Activated CD4-positive, alpha-beta T cell treated with anti-CD3 and anti-CD28 coated beads for 36 hours (primary cell): ENCODE measurements around the gene RHBDD3. TPM values are rescaled to one million over a fixed set of nuclear protein-coding genes. Genes with fewer than 3 reads are reported as not detected.
"Not testable (repeated sequence)": the region's sequence is repeated elsewhere in the genome, so short reads cannot be mapped to it uniquely, and the experiment has no call there.

Experiments
- ATAC-seq: fragments of 200-7000 bp; cut with Tn5 transposase; one replicate; pipeline ENCODE4 v1.10.0; 2021; ENCODE audit warnings: mild to moderate bottlenecking, moderate library complexity
- CTCF ChIA-PET: fragments of 350-600 bp; sonication (Branson Sonifier 250); formaldehyde crosslinking; loops from one replicate; lab custom pipeline; 2021; ENCODE audit warnings: antibody characterized with exemption; lab: Charles Lee
- POLR2A ChIA-PET: fragments of 350-600 bp; sonication (Branson Sonifier 250); formaldehyde crosslinking; loops from one replicate; lab custom pipeline; 2021; ENCODE audit warnings: antibody characterized with exemption, inconsistent platforms; lab: Charles Lee
- DNase-seq: peaks from one replicate; pipeline ENCODE4 v3.0.0-alpha.2; 2020
- H3K27ac Mint-ChIP-seq: one replicate; pipeline ENCODE4 v1.8.0; 2021; ENCODE audit warnings: mixed read lengths
- H3K27me3 Mint-ChIP-seq: one replicate; pipeline ENCODE4 v1.8.0; 2021; ENCODE audit warnings: mixed read lengths
- H3K36me3 Mint-ChIP-seq: one replicate; pipeline ENCODE4 v1.8.0; 2021; ENCODE audit warnings: low read depth, mixed read lengths
- H3K4me1 Mint-ChIP-seq: one replicate; pipeline ENCODE4 v1.8.0; 2021; ENCODE audit warnings: mixed read lengths
- H3K4me3 Mint-ChIP-seq: one replicate; pipeline ENCODE4 v1.8.0; 2021; ENCODE audit warnings: mild to moderate bottlenecking, moderate library complexity, mixed read lengths
- H3K9me3 Mint-ChIP-seq: one replicate; pipeline ENCODE4 v1.8.0; 2021; ENCODE audit warnings: low read depth, mixed read lengths
- intact Hi-C, 2 experiments: fragments of 100-400 bp; cut with DNase I in 1 of 2; cut with micrococcal nuclease in 1 of 2; formaldehyde crosslinking; loops; one replicate each; pipeline versions ENCODE4 v1.14.2 to v1.15.1; 2022 to 2024; cut with DNase I, micrococcal nuclease
- total RNA-seq, 2 experiments: library from RNA; stranded (reverse); gene quantifications; one replicate each; pipeline ENCODE4 v1.2.3, GENCODE V29; 2021

RHBDD3 gene
- total RNA-seq, 2 experiments from 2014 or later: 23.2 to 25.3 TPM

GRCh38 chr22:29258407-29259252 is 9.2 kb downstream of the RHBDD3 start:
- H3K4me1 Mint-ChIP-seq: no peaks in the 10 kb centered on the region
- CTCF ChIA-PET: no interaction called here
- H3K36me3 Mint-ChIP-seq: no peaks in the 10 kb centered on the region
- intact Hi-C loops: no loop called here
- ATAC-seq: no peak
- H3K4me3 Mint-ChIP-seq: no peak overlapping the region
- POLR2A ChIA-PET: no interaction called here
- no peaks in the 10 kb centered on the region for H3K9me3 Mint-ChIP-seq
- H3K27me3 Mint-ChIP-seq: no peaks in the 10 kb centered on the region
- no peak overlapping the region for H3K27ac Mint-ChIP-seq
- no peak for DNase-seq

- intact Hi-C loops: no loop called here
- H3K27ac Mint-ChIP-seq: no peak overlapping the region
- H3K27me3 Mint-ChIP-seq: no peaks in the 10 kb centered on the region
- DNase-seq (no peak), ATAC-seq (no peak)
- H3K9me3 Mint-ChIP-seq: no peaks in the 10 kb centered on the region
- no peak overlapping the region for H3K4me3 Mint-ChIP-seq
- H3K4me1 Mint-ChIP-seq: no peaks in the 10 kb centered on the region
- no peaks in the 10 kb centered on the region for H3K36me3 Mint-ChIP-seq
- ChIA-PET CTCF (interaction anchor here (1.5 kb wide), 1 partner anchor 12 kb away, joined by 4 read pairs; no protein-coding TSS in a partner anchor), POLR2A (no interaction called here)
Observed at GRCh38 chr22:29257751-29258181, 10.0 kb downstream of the RHBDD3 start.

GRCh38 chr22:29256606-29257325 is 11.0 kb downstream of the RHBDD3 start:
- Mint-ChIP-seq H3K9me3 (no peaks in the 10 kb centered on the region), H3K4me3 (no peak overlapping the region), H3K4me1 (no peaks in the 10 kb centered on the region), H3K27ac (no peak overlapping the region), H3K36me3 (no peaks in the 10 kb centered on the region), H3K27me3 (no peaks in the 10 kb centered on the region)
- CTCF ChIA-PET: interaction anchor here (1.5 kb wide), 1 partner anchor 11 kb away, joined by 4 read pairs; no protein-coding TSS in a partner anchor
- POLR2A ChIA-PET: interaction anchor here (0.7 kb wide), 1 partner anchor 428 kb away, joined by 3 read pairs; no protein-coding TSS in a partner anchor
- DNase-seq (no peak), ATAC-seq (no peak)
- intact Hi-C loops: no loop called here

- Mint-ChIP-seq H3K9me3 (no peaks in the 10 kb centered on the region), H3K27me3 (no peaks in the 10 kb centered on the region), H3K27ac (no peak overlapping the region), H3K4me3 (no peak overlapping the region), H3K4me1 (no peaks in the 10 kb centered on the region), H3K36me3 (no peaks in the 10 kb centered on the region)
- ChIA-PET CTCF (interaction anchor here (2.0 kb wide), 1 partner anchor 10 kb away, joined by 10 read pairs; no protein-coding TSS in a partner anchor), POLR2A (interaction anchor here (0.9 kb wide), 1 partner anchor 433 kb away, joined by 4 read pairs; no protein-coding TSS in a partner anchor)
- DNase-seq: no peak
- intact Hi-C loops: no loop called here
- no peak for ATAC-seq
Observed at GRCh38 chr22:29255064-29255621, 12.6 kb downstream of the RHBDD3 start.

GRCh38 chr22:29254286-29254660 is 13.5 kb downstream of the RHBDD3 start:
- Mint-ChIP-seq H3K9me3 (no peaks in the 10 kb centered on the region), H3K27me3 (no peaks in the 10 kb centered on the region), H3K36me3 (no peaks in the 10 kb centered on the region), H3K27ac (no peak overlapping the region), H3K4me3 (no peak overlapping the region), H3K4me1 (no peaks in the 10 kb centered on the region)
- DNase-seq (no peak), ATAC-seq (no peak)
- ChIA-PET CTCF (interaction anchor here (2.0 kb wide), 1 partner anchor 9 kb away, joined by 10 read pairs; no protein-coding TSS in a partner anchor), POLR2A (no interaction called here)
- intact Hi-C loops: no loop called here

DNA sequence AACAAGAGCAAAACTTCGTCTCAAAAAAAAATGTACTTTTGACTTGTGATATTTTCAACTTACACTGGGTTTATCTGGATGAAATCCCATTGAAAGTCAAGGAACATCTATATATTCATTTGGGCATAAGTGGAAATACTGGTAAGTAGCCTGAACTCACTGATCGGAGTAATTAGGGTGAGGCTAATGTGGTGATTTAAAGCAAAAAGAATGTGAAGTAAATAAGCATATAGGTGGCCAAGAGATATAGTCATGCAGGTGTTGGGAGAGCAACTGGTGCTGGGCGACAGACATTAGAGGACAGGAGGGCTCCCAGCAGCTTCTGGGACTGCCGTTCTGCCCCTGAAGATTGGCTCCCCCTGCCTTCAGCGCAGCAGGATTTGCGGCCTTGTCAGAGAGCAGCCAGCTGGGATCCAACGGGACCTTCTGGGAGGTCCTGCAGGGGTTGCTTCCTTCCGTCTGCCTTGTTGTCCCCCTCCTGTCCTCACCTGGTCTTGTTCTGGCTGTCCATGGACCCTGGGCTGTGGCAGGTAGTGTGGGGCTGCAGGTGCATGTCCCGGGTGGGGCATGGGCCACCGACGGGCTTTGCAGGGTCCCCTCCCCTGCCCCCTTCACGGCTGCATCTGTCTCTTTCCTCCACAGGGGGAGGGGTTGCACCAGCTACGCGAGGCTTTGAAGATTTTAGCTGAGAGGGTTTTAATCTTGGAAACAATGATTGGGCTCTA is 14.1 kb downstream of the RHBDD3 start:
- POLR2A ChIA-PET: no interaction called here
- DNase-seq (no peak), ATAC-seq (no peak)
- H3K36me3 Mint-ChIP-seq: no peaks in the 10 kb centered on the region
- no peaks in the 10 kb centered on the region for H3K4me1 Mint-ChIP-seq
- intact Hi-C loops: no loop called here
- H3K27me3 Mint-ChIP-seq: no peaks in the 10 kb centered on the region
- CTCF ChIA-PET: interaction anchor here (2.0 kb wide), 1 partner anchor 8 kb away, joined by 10 read pairs; no protein-coding TSS in a partner anchor
- H3K27ac Mint-ChIP-seq: no peak overlapping the region
- H3K9me3 Mint-ChIP-seq: no peaks in the 10 kb centered on the region
- no peak overlapping the region for H3K4me3 Mint-ChIP-seq

GRCh38 chr22:29251981-29252911 is 15.5 kb downstream of the RHBDD3 start:
- no peak for ATAC-seq
- H3K27me3 Mint-ChIP-seq: no peaks in the 10 kb centered on the region
- no peaks in the 10 kb centered on the region for H3K36me3 Mint-ChIP-seq
- no peak overlapping the region for H3K4me3 Mint-ChIP-seq
- no peak for DNase-seq
- intact Hi-C loops: no loop called here
- CTCF ChIA-PET: interaction anchor here (1.3 kb wide), 1 partner anchor 98 kb away, joined by 4 read pairs; no protein-coding TSS in a partner anchor
- H3K4me1 Mint-ChIP-seq: no peaks in the 10 kb centered on the region
- POLR2A ChIA-PET: no interaction called here
- no peaks in the 10 kb centered on the region for H3K9me3 Mint-ChIP-seq
- H3K27ac Mint-ChIP-seq: no peak overlapping the region

GRCh38 chr22:29251265-29251664 is 16.5 kb downstream of the RHBDD3 start:
- ChIA-PET CTCF (interaction anchor here (0.7 to 1.3 kb wide), 2 partner anchors 97 to 179 kb away, joined by 3 to 4 read pairs; no protein-coding TSS in a partner anchor), POLR2A (no interaction called here)
- Mint-ChIP-seq H3K4me1 (no peaks in the 10 kb centered on the region), H3K27me3 (no peaks in the 10 kb centered on the region), H3K4me3 (no peak overlapping the region), H3K9me3 (no peaks in the 10 kb centered on the region), H3K36me3 (no peaks in the 10 kb centered on the region), H3K27ac (no peak overlapping the region)
- no peak for ATAC-seq
- intact Hi-C loops: no loop called here
- no peak for DNase-seq

DNA sequence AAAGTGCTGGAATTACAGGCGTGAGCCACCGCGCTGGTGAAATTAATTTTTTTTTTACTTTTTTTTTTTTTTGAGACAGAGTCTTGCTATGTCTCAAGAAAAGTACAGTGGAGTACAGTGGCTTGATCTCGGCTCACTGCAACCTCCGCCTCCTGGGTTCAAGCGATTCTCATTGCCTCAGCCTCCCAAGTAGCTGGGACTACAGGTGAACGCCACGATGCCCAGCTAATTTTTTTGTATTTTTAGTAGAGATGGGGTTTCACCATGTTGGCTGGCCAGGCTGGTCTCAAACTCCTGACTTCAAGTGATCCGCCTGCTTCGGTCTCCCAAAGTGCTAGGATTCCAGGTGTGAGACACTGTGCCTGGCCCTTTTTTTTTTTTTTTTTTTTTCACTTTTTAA is 19.9 kb downstream of the RHBDD3 start:
- DNase-seq, H3K27ac Mint-ChIP-seq, H3K9me3 Mint-ChIP-seq, H3K4me3 Mint-ChIP-seq, intact Hi-C loops, ATAC-seq, H3K27me3 Mint-ChIP-seq, H3K4me1 Mint-ChIP-seq, H3K36me3 Mint-ChIP-seq: not testable (repeated sequence)
- ChIA-PET POLR2A (interaction anchor here (0.6 kb wide), 1 partner anchor 733 kb away, joined by 3 read pairs; no protein-coding TSS in a partner anchor), CTCF (interaction anchor here (0.6 to 0.9 kb wide), 4 partner anchors 15 to 180 kb away, joined by 3 to 4 read pairs (median 3); partner anchors contain the start of gene KREMEN1)
